Astrocyte of the spinal cord (primary cell): ENCODE measurements around the gene WRNIP1.

Experiments
- DNase-seq: peaks from one replicate; pipeline ENCODE4 v3.0.0; 2011; ENCODE audit warnings: low read depth, low spot score
- H3K4me3 ChIP-seq: 2 replicates; pipeline ENCODE4 v1.5.1; 2011; ENCODE audit warnings: low read depth, mild to moderate bottlenecking, low read length, moderate library complexity
- in situ Hi-C: cut with HindIII; loops from 2 replicates; pipeline ENCODE4 v1.10.0; 2017; ENCODE audit warnings: low sequenced_read_pairs
- TF ChIP-seq, protein P1 (sequence below): IDR thresholded peaks from 2 replicates; pipeline ENCODE4 v1.5.1; 2012; ENCODE audit warnings: low read depth, mild to moderate bottlenecking, low read length, inconsistent platforms

The WRNIP1 gene

DNA sequence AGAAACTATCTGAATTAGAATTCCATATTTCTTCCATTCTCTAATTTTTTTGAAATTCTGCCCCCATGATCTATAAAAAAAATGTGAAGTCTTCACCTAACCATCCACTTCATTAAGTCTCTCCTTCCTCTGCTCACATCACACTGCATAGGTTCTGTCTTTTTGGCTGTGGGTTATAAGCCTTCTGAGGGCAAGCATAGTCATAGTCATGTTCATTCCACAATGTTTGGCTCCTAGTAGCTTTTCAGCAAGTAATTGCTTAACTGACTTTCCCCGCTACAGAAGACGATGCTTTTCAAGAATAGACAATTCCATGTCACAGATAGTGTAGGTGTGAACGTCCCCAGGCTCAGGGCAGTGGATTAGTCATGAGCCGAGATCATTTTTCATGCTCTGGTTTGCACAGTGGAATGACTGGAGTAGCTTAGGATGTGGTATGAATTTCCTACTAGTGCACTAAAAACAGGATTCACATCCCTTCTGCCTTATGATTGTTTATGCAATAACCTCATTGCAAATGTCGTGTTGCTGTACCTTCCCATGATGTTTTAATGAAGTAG lies 29.1 kb downstream of the WRNIP1 start:
- TF ChIP-seq, protein P1, sequence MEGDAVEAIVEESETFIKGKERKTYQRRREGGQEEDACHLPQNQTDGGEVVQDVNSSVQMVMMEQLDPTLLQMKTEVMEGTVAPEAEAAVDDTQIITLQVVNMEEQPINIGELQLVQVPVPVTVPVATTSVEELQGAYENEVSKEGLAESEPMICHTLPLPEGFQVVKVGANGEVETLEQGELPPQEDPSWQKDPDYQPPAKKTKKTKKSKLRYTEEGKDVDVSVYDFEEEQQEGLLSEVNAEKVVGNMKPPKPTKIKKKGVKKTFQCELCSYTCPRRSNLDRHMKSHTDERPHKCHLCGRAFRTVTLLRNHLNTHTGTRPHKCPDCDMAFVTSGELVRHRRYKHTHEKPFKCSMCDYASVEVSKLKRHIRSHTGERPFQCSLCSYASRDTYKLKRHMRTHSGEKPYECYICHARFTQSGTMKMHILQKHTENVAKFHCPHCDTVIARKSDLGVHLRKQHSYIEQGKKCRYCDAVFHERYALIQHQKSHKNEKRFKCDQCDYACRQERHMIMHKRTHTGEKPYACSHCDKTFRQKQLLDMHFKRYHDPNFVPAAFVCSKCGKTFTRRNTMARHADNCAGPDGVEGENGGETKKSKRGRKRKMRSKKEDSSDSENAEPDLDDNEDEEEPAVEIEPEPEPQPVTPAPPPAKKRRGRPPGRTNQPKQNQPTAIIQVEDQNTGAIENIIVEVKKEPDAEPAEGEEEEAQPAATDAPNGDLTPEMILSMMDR = no peak
- H3K4me3 ChIP-seq = no peak overlapping the region
- in situ Hi-C loops = no loop called here
- DNase-seq = no peak

DNA sequence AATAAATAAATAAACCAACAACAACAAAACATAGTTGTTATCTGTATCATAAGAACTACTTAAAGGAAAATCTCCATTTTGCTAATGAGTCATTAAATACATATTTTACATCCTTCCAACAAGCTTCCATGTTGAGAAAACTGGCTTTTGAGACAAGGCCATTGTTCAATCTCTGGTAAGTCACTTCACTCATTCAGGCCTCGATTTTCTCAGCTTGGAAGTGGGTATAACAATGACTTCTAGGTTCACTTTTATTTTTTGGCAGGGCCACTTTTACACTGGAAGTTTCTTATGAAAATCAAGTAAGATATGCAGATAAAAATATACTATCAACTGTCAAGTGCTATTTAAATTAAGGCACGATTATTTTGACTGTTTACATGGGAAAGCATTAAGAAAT lies 30.0 kb downstream of the WRNIP1 start:
- H3K4me3 ChIP-seq = no peak overlapping the region
- TF ChIP-seq, protein P1 = no peak
- in situ Hi-C loops = no loop called here
- no peak for DNase-seq

DNA sequence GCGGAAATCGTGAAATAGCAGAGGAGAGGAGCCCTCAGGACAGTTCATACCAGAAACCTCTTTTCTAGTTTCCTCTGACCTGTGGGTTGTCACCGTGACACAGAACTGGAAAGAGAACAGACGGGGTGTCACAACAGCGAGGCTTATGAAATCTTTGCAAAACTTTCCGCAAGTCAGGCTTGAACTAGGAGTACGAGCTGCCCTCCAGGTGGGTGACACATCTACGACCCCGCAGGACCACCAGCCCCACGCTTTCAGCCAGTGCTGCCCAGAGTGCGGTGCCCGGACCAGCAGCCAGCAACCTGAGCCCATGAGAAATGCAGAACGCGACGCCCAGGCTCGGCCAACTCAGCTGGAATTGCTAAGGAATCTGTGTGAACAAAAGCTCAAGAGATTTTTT lies 30.8 kb downstream of the WRNIP1 start:
- DNase-seq = no peak
- TF ChIP-seq, protein P1 = no peak
- no peak overlapping the region for H3K4me3 ChIP-seq
- in situ Hi-C loops = no loop called here

DNA sequence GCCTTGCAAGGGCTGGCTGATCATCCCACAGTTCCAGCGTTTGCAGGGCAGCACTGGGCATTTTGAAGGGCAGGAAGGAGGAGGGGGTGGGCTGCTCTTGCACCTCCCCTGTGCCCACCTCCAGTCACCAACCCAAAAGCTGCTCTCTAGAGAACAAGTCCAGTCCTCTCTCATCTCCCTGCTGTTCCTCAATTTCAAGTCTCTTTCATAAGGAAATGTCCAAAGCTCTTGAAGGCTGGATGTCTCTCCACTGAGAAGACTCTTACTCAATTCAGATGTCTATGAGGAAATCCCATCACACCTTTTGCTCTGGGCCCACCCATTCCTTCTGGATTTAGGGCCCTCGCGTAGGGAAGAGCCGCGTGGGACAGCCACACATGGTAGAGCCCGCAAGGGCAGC lies 31.7 kb downstream of the WRNIP1 start:
- DNase-seq = no peak
- TF ChIP-seq, protein P1 = no peak
- in situ Hi-C loops = no loop called here
- no peak overlapping the region for H3K4me3 ChIP-seq

DNA sequence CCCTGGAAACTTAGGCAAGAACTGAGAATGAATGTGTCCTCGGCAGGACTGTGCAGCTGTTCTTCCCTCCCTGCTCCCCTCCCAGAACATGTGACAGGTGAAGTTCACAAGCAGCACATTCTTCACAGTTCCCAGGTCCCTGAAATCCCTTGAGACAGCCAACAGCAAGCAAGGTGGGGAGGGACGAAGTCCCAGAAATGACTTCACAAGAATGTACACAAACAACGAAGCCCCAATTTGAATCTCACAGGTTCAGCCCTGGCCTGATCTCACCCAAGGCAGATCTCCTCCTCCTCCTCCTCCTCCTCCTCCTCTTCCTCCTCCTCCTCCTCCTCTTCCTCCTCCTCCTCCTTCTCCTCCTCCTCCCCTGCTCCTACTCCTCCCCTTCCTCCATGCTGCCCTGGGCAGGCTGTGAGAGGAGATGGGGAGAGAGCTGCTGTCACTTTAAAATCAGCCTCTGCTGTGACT lies 32.4 kb downstream of the WRNIP1 start:
- TF ChIP-seq, protein P1 = no peak
- DNase-seq = no peak
- H3K4me3 ChIP-seq = no peak overlapping the region
- in situ Hi-C loops = no loop called here

DNA sequence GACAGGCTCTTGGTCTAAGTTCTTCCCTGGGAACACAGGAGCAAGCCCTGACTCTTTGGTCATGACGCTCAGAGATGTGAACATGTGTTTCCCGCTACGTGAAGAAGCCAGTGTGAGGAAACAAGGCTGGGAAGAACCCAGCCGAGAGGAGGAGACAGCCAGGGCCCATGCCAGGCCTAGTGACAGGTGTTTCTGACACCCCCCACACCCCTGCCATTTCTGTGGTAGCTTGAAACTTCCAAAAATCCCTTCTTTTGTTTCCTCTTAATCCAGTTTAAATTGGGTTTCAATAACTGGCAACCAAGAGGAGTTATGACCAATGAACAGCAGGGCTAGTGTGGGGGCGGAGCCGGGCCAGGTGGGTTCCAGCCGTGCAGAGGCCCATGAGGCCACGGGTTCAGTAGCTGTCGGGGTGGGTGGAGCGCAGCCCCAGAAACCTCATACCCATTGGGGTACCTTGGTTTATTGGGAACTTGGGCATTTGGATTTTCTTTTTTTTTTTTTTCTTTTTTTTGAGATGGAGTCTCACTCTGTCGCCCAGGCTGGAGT lies 33.5 kb downstream of the WRNIP1 start:
- TF ChIP-seq, protein P1 = no peak
- DNase-seq = no peak
- in situ Hi-C loops = no loop called here
- no peak overlapping the region for H3K4me3 ChIP-seq
